Sigmoid colon (tissue), 4 donors: ENCODE results near the gene PUS10.

Experiments
- POLR2A ChIP-seq, 2 donors: fragments of 450-650 bp; IDR thresholded peaks; one replicate each; pipeline ENCODE4 v1.6.1; 2016; ENCODE audit warnings: antibody characterized with exemption in 2 of 2, mild to moderate bottlenecking in 2 of 2, moderate library complexity in 2 of 2
- POLR2AphosphoS5 ChIP-seq, 4 donors: sonication (generic); formaldehyde crosslinking; IDR thresholded peaks; one replicate each; pipeline ENCODE4 v1.6.1; 2017; ENCODE audit warnings: antibody characterized with exemption in 4 of 4
- TF ChIP-seq, protein P1 (sequence below), 4 experiments: fragments of 450-650 bp in 3 of 4; fragments of 200-600 bp in 1 of 4; IDR thresholded peaks; one replicate each; pipeline ENCODE4 v1.5.1; 2016 to 2019; ENCODE audit warnings: antibody characterized with exemption in 4 of 4, mild to moderate bottlenecking in 3 of 4, moderate library complexity in 2 of 4

DNA sequence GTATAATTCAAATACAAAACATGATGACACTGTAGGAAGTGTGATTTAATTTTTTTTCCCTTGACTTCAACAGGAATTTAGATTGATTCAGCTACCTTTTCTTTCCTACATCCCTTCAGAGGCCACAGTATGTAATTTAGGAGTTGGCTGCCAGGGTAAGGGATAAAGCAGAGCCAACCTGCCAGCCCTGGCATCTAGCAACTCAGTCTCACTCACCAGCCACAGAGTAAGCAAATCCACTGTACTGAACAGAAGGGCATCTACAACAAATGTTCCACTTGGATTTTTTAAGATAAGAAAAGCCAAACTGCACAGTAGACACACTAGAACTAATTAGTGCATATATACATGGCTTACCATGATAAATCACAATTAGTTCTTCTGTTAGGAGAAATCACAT lies 54.9 kb downstream of the PUS10 start:
- TF ChIP-seq, protein P1, sequence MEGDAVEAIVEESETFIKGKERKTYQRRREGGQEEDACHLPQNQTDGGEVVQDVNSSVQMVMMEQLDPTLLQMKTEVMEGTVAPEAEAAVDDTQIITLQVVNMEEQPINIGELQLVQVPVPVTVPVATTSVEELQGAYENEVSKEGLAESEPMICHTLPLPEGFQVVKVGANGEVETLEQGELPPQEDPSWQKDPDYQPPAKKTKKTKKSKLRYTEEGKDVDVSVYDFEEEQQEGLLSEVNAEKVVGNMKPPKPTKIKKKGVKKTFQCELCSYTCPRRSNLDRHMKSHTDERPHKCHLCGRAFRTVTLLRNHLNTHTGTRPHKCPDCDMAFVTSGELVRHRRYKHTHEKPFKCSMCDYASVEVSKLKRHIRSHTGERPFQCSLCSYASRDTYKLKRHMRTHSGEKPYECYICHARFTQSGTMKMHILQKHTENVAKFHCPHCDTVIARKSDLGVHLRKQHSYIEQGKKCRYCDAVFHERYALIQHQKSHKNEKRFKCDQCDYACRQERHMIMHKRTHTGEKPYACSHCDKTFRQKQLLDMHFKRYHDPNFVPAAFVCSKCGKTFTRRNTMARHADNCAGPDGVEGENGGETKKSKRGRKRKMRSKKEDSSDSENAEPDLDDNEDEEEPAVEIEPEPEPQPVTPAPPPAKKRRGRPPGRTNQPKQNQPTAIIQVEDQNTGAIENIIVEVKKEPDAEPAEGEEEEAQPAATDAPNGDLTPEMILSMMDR (IDR thresholded peaks at IDR 0.05) = no peak
- TF ChIP-seq POLR2AphosphoS5 (IDR thresholded peaks at IDR 0.05) (no peak), POLR2A (IDR thresholded peaks at IDR 0.05) (no peak)
